Activated CD8-positive, alpha-beta T cell treated with anti-CD3 and anti-CD28 coated beads, Interleukin-2, amount 10 ng/mL, durations not matched to agents 7 days and 5 days (primary cell): ENCODE results near the gene AFG3L2. TPM values are rescaled to one million over a fixed set of nuclear protein-coding genes. Genes with fewer than 3 reads are reported as not detected.

ENCODE experiments used
- ATAC-seq: fragments of 150-1000 bp; cut with Tn5 transposase; one replicate; pipeline ENCODE4 v1.10.0; 2021; ENCODE audit warnings: moderate library complexity
- CTCF ChIA-PET: fragments of 350-600 bp; sonication (Branson Sonifier 250); formaldehyde crosslinking; loops from one replicate; lab custom pipeline; 2021; ENCODE audit warnings: antibody characterized with exemption; lab: Charles Lee
- POLR2A ChIA-PET: fragments of 350-600 bp; sonication (Branson Sonifier 250); formaldehyde crosslinking; loops from one replicate; lab custom pipeline; 2021; ENCODE audit warnings: antibody characterized with exemption; lab: Charles Lee
- DNase-seq: peaks from one replicate; pipeline ENCODE4 v3.0.0-alpha.2; 2020
- H3K27ac Mint-ChIP-seq: one replicate; pipeline ENCODE4 v1.8.0; 2021; ENCODE audit warnings: mild to moderate bottlenecking, mixed read lengths
- H3K27me3 Mint-ChIP-seq: one replicate; pipeline ENCODE4 v1.8.0; 2021; ENCODE audit warnings: low read depth, mixed read lengths
- H3K36me3 Mint-ChIP-seq: one replicate; pipeline ENCODE4 v1.8.0; 2021; ENCODE audit warnings: low read depth, mixed read lengths
- H3K4me1 Mint-ChIP-seq: one replicate; pipeline ENCODE4 v1.8.0; 2021; ENCODE audit warnings: low read depth, mixed read lengths
- H3K4me3 Mint-ChIP-seq: one replicate; pipeline ENCODE4 v1.8.0; 2021; ENCODE audit warnings: mild to moderate bottlenecking, mixed read lengths
- H3K9me3 Mint-ChIP-seq: one replicate; pipeline ENCODE4 v1.8.0; 2022; ENCODE audit warnings: mixed read lengths; ENCODE audit not compliant: insufficient read depth
- total RNA-seq, 2 experiments: library from RNA; stranded (reverse); gene quantifications; one replicate each; pipeline ENCODE4 v1.2.3, GENCODE V29; 2021

The AFG3L2 gene
- total RNA-seq, 2 experiments from 2014 or later, result 40.6 to 44.3 TPM

GRCh38 chr18:12374401-12374800 lies 2.6 kb downstream of the AFG3L2 start:
- Mint-ChIP-seq H3K27me3 (no peaks in the 10 kb centered on the region), H3K9me3 (no peaks in the 10 kb centered on the region), H3K27ac (no peak overlapping the region), H3K4me1 (peaks cover 52% of the 10 kb centered on the region), H3K4me3 (no peak overlapping the region), H3K36me3 (peaks cover 34% of the 10 kb centered on the region)
- POLR2A ChIA-PET, result no interaction called here
- CTCF ChIA-PET, result no interaction called here
- ATAC-seq, result no peak
- DNase-seq, result no peak

- ChIA-PET CTCF (interaction anchor here (0.8 to 1.3 kb wide), 2 partner anchors 46 to 561 kb away, joined by 3 read pairs; no protein-coding TSS in a partner anchor), POLR2A (interaction anchor here (0.7 kb wide), 1 partner anchor 272 kb away, joined by 3 read pairs; no protein-coding TSS in a partner anchor)
- no peaks in the 10 kb centered on the region for H3K27me3 Mint-ChIP-seq
- no peak for ATAC-seq
- H3K36me3 Mint-ChIP-seq, result peaks cover 37% of the 10 kb centered on the region
- H3K9me3 Mint-ChIP-seq, result no peaks in the 10 kb centered on the region
- no peak overlapping the region for H3K4me3 Mint-ChIP-seq
- H3K27ac Mint-ChIP-seq, result no peak overlapping the region
- DNase-seq, result no peak
- H3K4me1 Mint-ChIP-seq, result peaks cover 52% of the 10 kb centered on the region
Measured at GRCh38 chr18:12373771-12374116, 3.3 kb downstream of the AFG3L2 start.

- DNase-seq, result no peak
- no peak overlapping the region for H3K27ac Mint-ChIP-seq
- ChIA-PET CTCF (interaction anchor here (0.8 to 1.3 kb wide), 2 partner anchors 45 to 561 kb away, joined by 3 read pairs; no protein-coding TSS in a partner anchor), POLR2A (interaction anchor here (0.7 kb wide), 1 partner anchor 271 kb away, joined by 3 read pairs; no protein-coding TSS in a partner anchor)
- H3K27me3 Mint-ChIP-seq, result no peaks in the 10 kb centered on the region
- peaks cover 37% of the 10 kb centered on the region for H3K36me3 Mint-ChIP-seq
- no peak for ATAC-seq
- no peaks in the 10 kb centered on the region for H3K9me3 Mint-ChIP-seq
- peaks cover 52% of the 10 kb centered on the region for H3K4me1 Mint-ChIP-seq
- H3K4me3 Mint-ChIP-seq, result no peak overlapping the region
Measured at GRCh38 chr18:12373116-12373770, 3.8 kb downstream of the AFG3L2 start.

GRCh38 chr18:12372406-12372805 lies 4.6 kb downstream of the AFG3L2 start:
- no peak for ATAC-seq
- no peak overlapping the region for H3K4me3 Mint-ChIP-seq
- ChIA-PET POLR2A (no interaction called here), CTCF (no interaction called here)
- DNase-seq, result no peak
- no peaks in the 10 kb centered on the region for H3K27me3 Mint-ChIP-seq
- no peak overlapping the region for H3K27ac Mint-ChIP-seq
- H3K36me3 Mint-ChIP-seq, result peaks cover 39% of the 10 kb centered on the region
- H3K4me1 Mint-ChIP-seq, result peaks cover 46% of the 10 kb centered on the region
- H3K9me3 Mint-ChIP-seq, result no peaks in the 10 kb centered on the region

- ChIA-PET POLR2A (no interaction called here), CTCF (no interaction called here)
- peaks cover 45% of the 10 kb centered on the region for H3K4me1 Mint-ChIP-seq
- no peaks in the 10 kb centered on the region for H3K9me3 Mint-ChIP-seq
- H3K36me3 Mint-ChIP-seq, result peaks cover 46% of the 10 kb centered on the region
- no peak for ATAC-seq
- peak overlapping the region; percentile 43 for H3K27ac Mint-ChIP-seq
- DNase-seq, result no peak
- no peaks in the 10 kb centered on the region for H3K27me3 Mint-ChIP-seq
- no peak overlapping the region for H3K4me3 Mint-ChIP-seq
Measured at GRCh38 chr18:12371590-12371989, 5.4 kb downstream of the AFG3L2 start.

- POLR2A ChIA-PET, result no interaction called here
Measured at GRCh38 chr18:12369211-12369610, 7.8 kb downstream of the AFG3L2 start.

GRCh38 chr18:12366784-12367183 lies 10.2 kb downstream of the AFG3L2 start:
- Mint-ChIP-seq H3K9me3 (no peaks in the 10 kb centered on the region), H3K27ac (no peak overlapping the region), H3K27me3 (no peaks in the 10 kb centered on the region), H3K4me3 (no peak overlapping the region), H3K4me1 (peaks cover 10% of the 10 kb centered on the region), H3K36me3 (peaks cover 39% of the 10 kb centered on the region)
- POLR2A ChIA-PET, result interaction anchor here (0.6 to 1.1 kb wide), 2 partner anchors 10 to 91 kb away, joined by 3 to 4 read pairs; no protein-coding TSS in a partner anchor
- no peak for ATAC-seq
- no peak for DNase-seq
- CTCF ChIA-PET, result no interaction called here

More at GRCh38 chr18:12369211-12369610, 7.8 kb downstream of the AFG3L2 start:
- CTCF ChIA-PET, result no interaction called here
- H3K27me3 Mint-ChIP-seq, result no peaks in the 10 kb centered on the region
- H3K4me1 Mint-ChIP-seq, result peaks cover 30% of the 10 kb centered on the region
- ATAC-seq (no peak), DNase-seq (no peak)
- no peaks in the 10 kb centered on the region for H3K9me3 Mint-ChIP-seq
- H3K27ac Mint-ChIP-seq, result no peak overlapping the region
- H3K36me3 Mint-ChIP-seq, result peaks cover 44% of the 10 kb centered on the region
- no peak overlapping the region for H3K4me3 Mint-ChIP-seq

GRCh38 chr18:12366379-12366778 lies 10.6 kb downstream of the AFG3L2 start:
- Mint-ChIP-seq H3K4me1 (peaks cover 6% of the 10 kb centered on the region), H3K9me3 (no peaks in the 10 kb centered on the region), H3K4me3 (no peak overlapping the region), H3K27me3 (no peaks in the 10 kb centered on the region), H3K36me3 (peaks cover 39% of the 10 kb centered on the region), H3K27ac (peak overlapping the region; percentile 11)
- DNase-seq (no peak), ATAC-seq (no peak)
- ChIA-PET POLR2A (no interaction called here), CTCF (no interaction called here)

GRCh38 chr18:12362473-12363174 lies 14.4 kb downstream of the AFG3L2 start:
- DNase-seq (no peak), ATAC-seq (no peak)
- H3K27ac Mint-ChIP-seq, result no peak overlapping the region
- POLR2A ChIA-PET, result no interaction called here
- peaks cover 47% of the 10 kb centered on the region for H3K36me3 Mint-ChIP-seq
- H3K4me3 Mint-ChIP-seq, result no peak overlapping the region
- no peaks in the 10 kb centered on the region for H3K27me3 Mint-ChIP-seq
- CTCF ChIA-PET, result interaction anchor here (1.6 kb wide), 1 partner anchor 35 kb away, joined by 4 read pairs; no protein-coding TSS in a partner anchor
- H3K9me3 Mint-ChIP-seq, result no peaks in the 10 kb centered on the region
- H3K4me1 Mint-ChIP-seq, result peaks cover 2% of the 10 kb centered on the region

GRCh38 chr18:12361770-12362378 lies 15.2 kb downstream of the AFG3L2 start:
- CTCF ChIA-PET, result interaction anchor here (1.6 kb wide), 1 partner anchor 34 kb away, joined by 4 read pairs; no protein-coding TSS in a partner anchor
- Mint-ChIP-seq H3K9me3 (no peaks in the 10 kb centered on the region), H3K27me3 (no peaks in the 10 kb centered on the region), H3K4me1 (peaks cover 2% of the 10 kb centered on the region), H3K36me3 (peaks cover 40% of the 10 kb centered on the region), H3K27ac (no peak overlapping the region), H3K4me3 (no peak overlapping the region)
- POLR2A ChIA-PET, result no interaction called here
- peak; percentile 39 for ATAC-seq
- DNase-seq, result no peak

GRCh38 chr18:12359515-12359927 lies 17.5 kb downstream of the AFG3L2 start:
- H3K27ac Mint-ChIP-seq, result no peak overlapping the region
- H3K36me3 Mint-ChIP-seq, result peaks cover 42% of the 10 kb centered on the region
- H3K4me1 Mint-ChIP-seq, result peaks cover 2% of the 10 kb centered on the region
- ChIA-PET POLR2A (no interaction called here), CTCF (no interaction called here)
- H3K9me3 Mint-ChIP-seq, result no peaks in the 10 kb centered on the region
- no peak for ATAC-seq
- H3K4me3 Mint-ChIP-seq, result no peak overlapping the region
- H3K27me3 Mint-ChIP-seq, result no peaks in the 10 kb centered on the region
- no peak for DNase-seq

- ATAC-seq (no peak), DNase-seq (no peak)
- Mint-ChIP-seq H3K36me3 (peaks cover 51% of the 10 kb centered on the region), H3K9me3 (no peaks in the 10 kb centered on the region), H3K27me3 (no peaks in the 10 kb centered on the region), H3K4me3 (no peak overlapping the region), H3K4me1 (no peaks in the 10 kb centered on the region), H3K27ac (no peak overlapping the region)
- ChIA-PET CTCF (no interaction called here), POLR2A (interaction anchor here (1.1 kb wide), 1 partner anchor 24 kb away, joined by 3 read pairs; no protein-coding TSS in a partner anchor)
Measured at GRCh38 chr18:12352188-12352587, 24.8 kb downstream of the AFG3L2 start.
